Measurements from ENCODE around the gene TAF15. TPM values are rescaled to one million over a fixed set of nuclear protein-coding genes. Genes with fewer than 3 reads are reported as not detected.

TAF15 gene
- total RNA-seq, 1 experiment from 2014 or later: 202 TPM

GRCh38 chr17:35768797-35769196, 40.5 kb upstream of the TAF15 start:
- no peaks in the 10 kb centered on the region for H3K79me2 ChIP-seq (ENCODE audit: low read depth)
- no peak overlapping the region for H3K4me2 ChIP-seq
- no peak overlapping the region for H3K27ac ChIP-seq
- intact Hi-C loops (cut with micrococcal nuclease; ENCODE audit: unreplicated experiment): no loop called here
- no peaks in the 10 kb centered on the region for H3F3A ChIP-seq (ENCODE audit: insufficient read depth, low read depth)
- H3K4me1 ChIP-seq (replicated peaks; ENCODE audit: insufficient read depth): no peaks in the 10 kb centered on the region
- no peaks in the 10 kb centered on the region for H4K20me1 ChIP-seq (ENCODE audit: insufficient read depth)
- no peaks in the 10 kb centered on the region for H3K9me2 ChIP-seq (ENCODE audit: insufficient read depth)
- peaks cover 49% of the 10 kb centered on the region for H3K27me3 ChIP-seq (ENCODE audit: insufficient read depth, low read depth)
- POLR2A ChIA-PET (ENCODE audit: unreplicated experiment): no interaction called here
- TF ChIP-seq CTCF (conservative IDR thresholded peaks at IDR 0.05) (no peak), EZH2 (IDR thresholded peaks at IDR 0.05; ENCODE audit: low read depth) (no peak)
- CTCF ChIA-PET: interaction anchor here (0.5 kb wide), 1 partner anchor 17 kb away, joined by 12 read pairs; no protein-coding TSS in a partner anchor
- H3K9me3 ChIP-seq (ENCODE audit: insufficient read depth, low read depth): no peaks in the 10 kb centered on the region
- H2AFZ ChIP-seq: no peak overlapping the region
- no peaks in the 10 kb centered on the region for H3K36me3 ChIP-seq (ENCODE audit: low read depth)
- no peak overlapping the region for H3K4me3 ChIP-seq
- no TSS peak for BruUV-seq (replicated peaks)
- DNase-seq: no peak

GRCh38 chr17:35769895-35770486, 39.3 kb upstream of the TAF15 start:
- Histone ChIP-seq H4K20me1 (ENCODE audit: insufficient read depth) (no peaks in the 10 kb centered on the region), H3K27ac (no peak overlapping the region), H3K4me1 (replicated peaks; ENCODE audit: insufficient read depth) (no peaks in the 10 kb centered on the region), H3F3A (ENCODE audit: insufficient read depth, low read depth) (no peaks in the 10 kb centered on the region), H3K4me3 (no peak overlapping the region), H3K36me3 (ENCODE audit: low read depth) (no peaks in the 10 kb centered on the region), H3K4me2 (no peak overlapping the region), H3K79me2 (ENCODE audit: low read depth) (no peaks in the 10 kb centered on the region), H2AFZ (no peak overlapping the region), H3K9me2 (ENCODE audit: insufficient read depth) (no peaks in the 10 kb centered on the region), H3K9me3 (ENCODE audit: insufficient read depth, low read depth) (no peaks in the 10 kb centered on the region), H3K27me3 (ENCODE audit: insufficient read depth, low read depth) (peaks cover 43% of the 10 kb centered on the region)
- CTCF ChIA-PET: interaction anchor here (0.5 kb wide), 1 partner anchor 17 kb away, joined by 3 read pairs; no protein-coding TSS in a partner anchor
- no peak for DNase-seq
- TF ChIP-seq EZH2 (IDR thresholded peaks at IDR 0.05; ENCODE audit: low read depth) (no peak), CTCF (conservative IDR thresholded peaks at IDR 0.05) (no peak)
- intact Hi-C loops (cut with micrococcal nuclease; ENCODE audit: unreplicated experiment): no loop called here
- POLR2A ChIA-PET (ENCODE audit: unreplicated experiment): interaction anchor here (1.0 kb wide), 1 partner anchor 73 kb away, joined by 3 read pairs; no protein-coding TSS in a partner anchor
- no TSS peak for BruUV-seq (replicated peaks)

GRCh38 chr17:35773129-35773528, 36.2 kb upstream of the TAF15 start:
- intact Hi-C loops (cut with micrococcal nuclease; ENCODE audit: unreplicated experiment): no loop called here
- ChIA-PET POLR2A (ENCODE audit: unreplicated experiment) (no interaction called here), CTCF (no interaction called here)
- TF ChIP-seq EZH2 (IDR thresholded peaks at IDR 0.05; ENCODE audit: low read depth) (no peak), CTCF (conservative IDR thresholded peaks at IDR 0.05) (no peak)
- peaks cover 15% of the 10 kb centered on the region; the same call in 1 of the 2 replicates for H3F3A ChIP-seq (ENCODE audit: insufficient read depth, low read depth)
- BruUV-seq (replicated peaks): no TSS peak
- H3K79me2 ChIP-seq (ENCODE audit: low read depth): no peaks in the 10 kb centered on the region
- H2AFZ ChIP-seq: no peak overlapping the region
- no peak overlapping the region for H3K27ac ChIP-seq
- no peaks in the 10 kb centered on the region for H4K20me1 ChIP-seq (ENCODE audit: insufficient read depth)
- peaks cover 16% of the 10 kb centered on the region for H3K4me1 ChIP-seq (replicated peaks; ENCODE audit: insufficient read depth)
- H3K27me3 ChIP-seq (ENCODE audit: insufficient read depth, low read depth): peaks cover 23% of the 10 kb centered on the region
- H3K4me3 ChIP-seq: no peak overlapping the region
- no peaks in the 10 kb centered on the region for H3K9me3 ChIP-seq (ENCODE audit: insufficient read depth, low read depth)
- no peaks in the 10 kb centered on the region for H3K9me2 ChIP-seq (ENCODE audit: insufficient read depth)
- no peak overlapping the region for H3K4me2 ChIP-seq
- H3K36me3 ChIP-seq (ENCODE audit: low read depth): no peaks in the 10 kb centered on the region
- DNase-seq: no peak

Measured in PC-9 (cell line).